Measurements from ENCODE around the gene PLCD4. TPM values are rescaled to one million over a fixed set of nuclear protein-coding genes. Genes with fewer than 3 reads are reported as not detected.

PLCD4 gene
- polyA plus RNA-seq, 1 donor from 2014 or later, result 4.9 TPM

DNA sequence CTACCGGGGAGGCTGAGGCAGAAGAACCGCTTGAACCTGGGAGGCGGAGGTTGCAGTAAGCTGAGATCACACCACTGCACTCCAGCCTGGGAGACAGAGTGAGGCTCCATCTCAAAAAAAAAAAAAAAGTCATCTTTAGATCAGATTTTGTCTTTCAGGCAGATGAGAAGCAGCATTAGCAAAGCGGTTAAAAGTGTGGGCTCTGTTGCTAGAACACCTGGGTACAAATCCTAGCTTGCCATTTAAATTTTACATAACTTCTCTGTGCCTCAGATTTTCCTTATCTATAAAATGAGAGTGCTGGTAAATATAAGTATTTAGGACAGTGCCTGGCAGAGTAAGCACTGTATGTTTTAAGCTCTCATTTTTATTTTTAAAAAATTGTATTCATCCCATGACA is 30.8 kb upstream of the PLCD4 start:
- Histone ChIP-seq H4K20me1 (ENCODE audit: insufficient read depth) (no peaks in the 10 kb centered on the region), H3K9me2 (ENCODE audit: insufficient read depth, low read length) (no peaks in the 10 kb centered on the region), H3K36me3 (ENCODE audit: insufficient read depth, low read length) (peaks cover 7% of the 10 kb centered on the region), H3K79me2 (replicated peaks; ENCODE audit: insufficient read depth, low read length) (peaks cover 76% of the 10 kb centered on the region), H3K27ac (ENCODE audit: low read length) (no peak overlapping the region), H3F3A (ENCODE audit: insufficient read depth, low read length, poor library complexity, severe bottlenecking) (no peaks in the 10 kb centered on the region), H3K9me3 (ENCODE audit: low read length) (no peaks in the 10 kb centered on the region), H2AFZ (ENCODE audit: low read depth, low read length) (no peak overlapping the region), H3K4me3 (ENCODE audit: low read length) (no peak overlapping the region), H3K27me3 (ENCODE audit: insufficient read depth, low read depth, low read length) (no peaks in the 10 kb centered on the region), H3K9ac (ENCODE audit: low read length) (no peak overlapping the region), H3K4me2 (ENCODE audit: low read length) (no peak overlapping the region)
- TF ChIP-seq TAF1 (IDR thresholded peaks at IDR 0.05; ENCODE audit: low read depth), result no peak
- TF ChIP-seq, protein P1, sequence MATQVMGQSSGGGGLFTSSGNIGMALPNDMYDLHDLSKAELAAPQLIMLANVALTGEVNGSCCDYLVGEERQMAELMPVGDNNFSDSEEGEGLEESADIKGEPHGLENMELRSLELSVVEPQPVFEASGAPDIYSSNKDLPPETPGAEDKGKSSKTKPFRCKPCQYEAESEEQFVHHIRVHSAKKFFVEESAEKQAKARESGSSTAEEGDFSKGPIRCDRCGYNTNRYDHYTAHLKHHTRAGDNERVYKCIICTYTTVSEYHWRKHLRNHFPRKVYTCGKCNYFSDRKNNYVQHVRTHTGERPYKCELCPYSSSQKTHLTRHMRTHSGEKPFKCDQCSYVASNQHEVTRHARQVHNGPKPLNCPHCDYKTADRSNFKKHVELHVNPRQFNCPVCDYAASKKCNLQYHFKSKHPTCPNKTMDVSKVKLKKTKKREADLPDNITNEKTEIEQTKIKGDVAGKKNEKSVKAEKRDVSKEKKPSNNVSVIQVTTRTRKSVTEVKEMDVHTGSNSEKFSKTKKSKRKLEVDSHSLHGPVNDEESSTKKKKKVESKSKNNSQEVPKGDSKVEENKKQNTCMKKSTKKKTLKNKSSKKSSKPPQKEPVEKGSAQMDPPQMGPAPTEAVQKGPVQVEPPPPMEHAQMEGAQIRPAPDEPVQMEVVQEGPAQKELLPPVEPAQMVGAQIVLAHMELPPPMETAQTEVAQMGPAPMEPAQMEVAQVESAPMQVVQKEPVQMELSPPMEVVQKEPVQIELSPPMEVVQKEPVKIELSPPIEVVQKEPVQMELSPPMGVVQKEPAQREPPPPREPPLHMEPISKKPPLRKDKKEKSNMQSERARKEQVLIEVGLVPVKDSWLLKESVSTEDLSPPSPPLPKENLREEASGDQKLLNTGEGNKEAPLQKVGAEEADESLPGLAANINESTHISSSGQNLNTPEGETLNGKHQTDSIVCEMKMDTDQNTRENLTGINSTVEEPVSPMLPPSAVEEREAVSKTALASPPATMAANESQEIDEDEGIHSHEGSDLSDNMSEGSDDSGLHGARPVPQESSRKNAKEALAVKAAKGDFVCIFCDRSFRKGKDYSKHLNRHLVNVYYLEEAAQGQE (IDR thresholded peaks at IDR 0.05; ENCODE audit: borderline replicate concordance), result no peak
- TF ChIP-seq RAD21 (conservative IDR thresholded peaks at IDR 0.05), result no peak
- TF ChIP-seq MXI1 (conservative IDR thresholded peaks at IDR 0.05; ENCODE audit: poor library complexity, severe bottlenecking), result no peak
- no peak for TF ChIP-seq SMC3 (conservative IDR thresholded peaks at IDR 0.05; ENCODE audit: poor library complexity)

DNA sequence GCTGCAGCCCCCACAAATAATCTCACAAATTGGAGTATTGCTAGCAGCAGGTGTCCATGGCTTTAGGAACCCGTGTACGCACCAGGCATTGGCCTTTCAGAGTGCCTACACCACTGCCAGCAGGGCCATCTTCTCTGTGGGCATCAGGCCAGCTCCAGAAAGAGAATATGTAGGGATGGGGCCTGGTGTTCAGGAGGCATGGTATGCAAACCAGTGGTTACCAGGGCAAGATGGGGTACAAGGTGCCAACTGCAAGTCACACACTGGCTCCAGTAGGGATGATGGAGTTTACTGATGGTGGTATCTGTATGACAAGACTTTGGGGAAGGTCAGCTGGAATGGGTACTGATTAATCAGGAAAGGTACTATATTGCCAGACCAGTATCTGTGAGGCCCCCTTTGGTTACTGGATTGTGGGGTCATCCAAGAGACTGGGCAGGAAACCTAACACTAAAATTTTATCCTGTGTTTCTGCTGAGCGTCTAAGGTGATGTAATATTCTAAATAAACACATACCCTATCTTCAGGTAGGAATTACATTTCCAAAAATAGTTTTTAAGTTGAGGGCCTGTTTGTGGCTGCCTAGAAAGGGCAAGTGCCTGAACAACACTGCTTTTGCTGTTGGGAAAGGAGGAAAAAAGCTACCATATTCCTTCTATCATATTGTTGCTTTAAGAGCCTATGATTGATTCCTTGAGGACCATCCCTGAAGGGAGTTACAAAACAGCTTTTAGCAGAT is 30.0 kb upstream of the PLCD4 start:
- TF ChIP-seq RAD21 (conservative IDR thresholded peaks at IDR 0.05) (no peak), EZH2 (IDR thresholded peaks at IDR 0.05; ENCODE audit: borderline replicate concordance, insufficient read depth, low read length, poor library complexity, severe bottlenecking) (no peak), EP300 (conservative IDR thresholded peaks at IDR 0.05; ENCODE audit: poor library complexity, severe bottlenecking) (no peak), SMC3 (conservative IDR thresholded peaks at IDR 0.05; ENCODE audit: poor library complexity) (no peak), TAF1 (IDR thresholded peaks at IDR 0.05; ENCODE audit: low read depth) (no peak), MXI1 (conservative IDR thresholded peaks at IDR 0.05; ENCODE audit: poor library complexity, severe bottlenecking) (no peak)
- TF ChIP-seq, protein P1 (IDR thresholded peaks at IDR 0.05; ENCODE audit: borderline replicate concordance), result no peak
- TF ChIP-seq, protein P2, sequence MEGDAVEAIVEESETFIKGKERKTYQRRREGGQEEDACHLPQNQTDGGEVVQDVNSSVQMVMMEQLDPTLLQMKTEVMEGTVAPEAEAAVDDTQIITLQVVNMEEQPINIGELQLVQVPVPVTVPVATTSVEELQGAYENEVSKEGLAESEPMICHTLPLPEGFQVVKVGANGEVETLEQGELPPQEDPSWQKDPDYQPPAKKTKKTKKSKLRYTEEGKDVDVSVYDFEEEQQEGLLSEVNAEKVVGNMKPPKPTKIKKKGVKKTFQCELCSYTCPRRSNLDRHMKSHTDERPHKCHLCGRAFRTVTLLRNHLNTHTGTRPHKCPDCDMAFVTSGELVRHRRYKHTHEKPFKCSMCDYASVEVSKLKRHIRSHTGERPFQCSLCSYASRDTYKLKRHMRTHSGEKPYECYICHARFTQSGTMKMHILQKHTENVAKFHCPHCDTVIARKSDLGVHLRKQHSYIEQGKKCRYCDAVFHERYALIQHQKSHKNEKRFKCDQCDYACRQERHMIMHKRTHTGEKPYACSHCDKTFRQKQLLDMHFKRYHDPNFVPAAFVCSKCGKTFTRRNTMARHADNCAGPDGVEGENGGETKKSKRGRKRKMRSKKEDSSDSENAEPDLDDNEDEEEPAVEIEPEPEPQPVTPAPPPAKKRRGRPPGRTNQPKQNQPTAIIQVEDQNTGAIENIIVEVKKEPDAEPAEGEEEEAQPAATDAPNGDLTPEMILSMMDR (IDR thresholded peaks at IDR 0.05; ENCODE audit: poor library complexity, severe bottlenecking), result no peak
- peaks cover 7% of the 10 kb centered on the region for H3K36me3 ChIP-seq (ENCODE audit: insufficient read depth, low read length)
- H3K27me3 ChIP-seq (ENCODE audit: insufficient read depth, low read depth, low read length), result no peaks in the 10 kb centered on the region
- no peak overlapping the region for H3K4me2 ChIP-seq (ENCODE audit: low read length)
- no peak overlapping the region for H2AFZ ChIP-seq (ENCODE audit: low read depth, low read length)
- no peaks in the 10 kb centered on the region for H3F3A ChIP-seq (ENCODE audit: insufficient read depth, low read length, poor library complexity, severe bottlenecking)
- H3K9me3 ChIP-seq (ENCODE audit: low read length), result no peaks in the 10 kb centered on the region
- H3K27ac ChIP-seq (ENCODE audit: low read length), result no peak overlapping the region
- H3K79me2 ChIP-seq (replicated peaks; ENCODE audit: insufficient read depth, low read length), result peaks cover 68% of the 10 kb centered on the region
- no peak overlapping the region for H3K9ac ChIP-seq (ENCODE audit: low read length)
- H4K20me1 ChIP-seq (ENCODE audit: insufficient read depth), result no peaks in the 10 kb centered on the region
- H3K9me2 ChIP-seq (ENCODE audit: insufficient read depth, low read length), result no peaks in the 10 kb centered on the region
- H3K4me3 ChIP-seq (ENCODE audit: low read length), result no peak overlapping the region

Measured in neural cell (in vitro differentiated cells).